C1 segment of cervical spinal cord (tissue), 14 donors: ENCODE measurements around the gene PRKAR1B.
"Not testable (repeated sequence)": the region's sequence is repeated elsewhere in the genome, so short reads cannot be mapped to it uniquely, and the experiment has no call there.

Source experiments
- DNase-seq, 14 donors: peaks; one replicate each; lab custom pipeline; 2025; lab: John Stamatoyannopoulos, UW

The PRKAR1B gene

DNA sequence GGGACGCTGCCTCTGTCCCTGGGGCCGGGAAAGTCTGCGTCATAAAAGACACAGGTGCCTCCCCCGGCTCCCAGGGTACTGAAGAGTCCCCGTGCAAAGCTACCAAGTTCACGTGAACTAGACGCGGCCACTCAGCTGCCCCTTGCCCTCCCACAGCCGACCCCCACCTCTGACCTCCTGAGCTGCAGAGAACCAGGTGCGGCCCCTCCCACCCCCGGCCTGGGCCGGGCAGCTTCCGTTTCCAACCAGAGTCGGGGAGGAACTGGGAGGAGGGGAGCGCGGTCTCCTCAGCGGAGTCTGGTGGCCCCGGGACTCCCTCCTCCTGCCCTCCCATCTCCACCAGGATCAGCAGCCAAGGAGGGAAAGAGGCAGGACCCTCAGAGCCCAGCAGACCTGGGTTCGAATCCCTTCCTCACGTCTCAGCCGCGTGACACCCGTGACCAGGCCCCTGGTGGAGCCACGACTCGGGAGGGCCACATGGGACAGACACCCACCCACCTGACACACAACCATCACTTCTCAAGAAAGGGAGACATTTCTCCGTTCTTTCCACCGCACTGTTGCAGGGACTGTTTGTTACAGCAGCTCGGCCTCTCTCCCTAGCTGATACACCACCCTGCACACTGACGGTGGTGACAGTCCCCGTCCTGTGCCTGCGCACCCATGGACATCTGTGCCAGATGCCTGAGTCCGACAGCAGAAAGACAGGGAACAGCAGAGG lies 170.1 kb downstream of the PRKAR1B start:
- DNase-seq, result no peak

GRCh38 chr7:556291-556826 lies 170.7 kb downstream of the PRKAR1B start:
- no peak for DNase-seq

- DNase-seq, result no peak
Measured at GRCh38 chr7:555551-556160, 171.4 kb downstream of the PRKAR1B start.

- DNase-seq, result no peak
Measured at GRCh38 chr7:553636-554111, 173.4 kb downstream of the PRKAR1B start.

DNA sequence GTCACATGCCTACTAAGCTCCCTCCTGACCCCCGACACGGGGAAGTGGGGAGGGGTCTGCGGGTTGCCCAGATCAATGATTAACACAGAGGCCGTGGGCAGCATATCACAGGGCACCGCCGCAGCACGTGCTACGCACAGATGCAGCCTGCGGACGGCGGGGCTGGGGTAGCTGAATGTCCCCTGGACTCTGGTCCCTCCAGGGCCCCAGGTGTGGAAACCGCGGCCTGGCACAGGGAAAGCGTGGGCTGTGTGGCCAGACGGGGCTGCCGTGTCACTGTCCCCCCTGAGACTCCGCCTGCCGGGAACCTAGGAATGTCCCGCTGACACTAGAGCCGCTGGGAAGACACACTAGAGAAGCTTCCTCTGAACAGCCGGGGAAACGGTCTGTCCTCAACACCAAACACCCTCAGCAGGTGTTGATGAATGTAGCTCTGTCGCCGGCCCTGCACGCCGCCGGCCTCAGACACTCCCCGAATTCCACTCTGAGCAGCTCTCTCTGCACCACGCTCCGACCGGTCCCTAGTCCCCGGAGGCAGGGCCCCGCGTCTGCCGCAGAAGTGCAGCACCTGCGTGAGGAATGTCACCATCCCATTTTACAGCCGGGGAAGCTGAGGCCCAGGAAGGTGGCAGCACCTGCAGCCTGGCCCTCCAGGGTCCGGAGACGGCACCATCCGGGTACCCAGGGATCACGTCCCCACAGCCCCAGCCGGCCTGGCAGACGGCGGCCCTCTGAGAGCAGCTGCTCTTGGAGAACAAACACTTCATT lies 174.0 kb downstream of the PRKAR1B start:
- no peak for DNase-seq

DNA sequence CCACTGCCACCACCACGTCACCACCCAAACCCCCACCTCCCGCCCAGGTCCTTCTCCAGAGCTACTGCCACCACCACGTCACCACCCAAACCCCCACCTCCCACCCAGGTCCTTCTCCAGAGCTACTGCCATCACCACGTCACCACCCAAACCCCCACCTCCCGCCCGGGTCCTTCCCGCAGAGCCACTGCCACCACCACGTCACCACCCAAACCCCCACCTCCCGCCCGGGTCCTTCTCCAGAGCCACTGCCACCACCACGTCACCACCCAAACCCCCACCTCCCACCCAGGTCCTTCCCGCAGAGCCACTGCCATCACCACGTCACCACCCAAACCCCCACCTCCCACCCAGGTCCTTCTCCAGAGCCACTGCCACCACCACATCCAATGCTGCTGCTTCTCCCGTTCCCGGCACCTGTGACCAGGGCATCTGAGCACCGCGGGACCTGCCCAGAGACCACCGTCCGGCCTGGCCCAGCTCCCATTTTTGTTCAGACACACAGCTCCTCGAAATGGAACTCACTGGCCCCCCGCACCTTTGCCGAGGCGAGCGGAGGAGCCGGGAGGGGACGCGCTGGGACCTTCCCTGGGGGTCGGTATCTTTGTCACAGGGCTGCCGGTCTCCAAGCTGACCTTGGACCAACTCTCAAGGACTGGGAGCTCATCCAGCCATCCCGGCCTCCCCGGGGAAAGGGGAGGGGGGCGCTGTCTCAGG lies 174.8 kb downstream of the PRKAR1B start:
- not testable (repeated sequence) for DNase-seq

DNA sequence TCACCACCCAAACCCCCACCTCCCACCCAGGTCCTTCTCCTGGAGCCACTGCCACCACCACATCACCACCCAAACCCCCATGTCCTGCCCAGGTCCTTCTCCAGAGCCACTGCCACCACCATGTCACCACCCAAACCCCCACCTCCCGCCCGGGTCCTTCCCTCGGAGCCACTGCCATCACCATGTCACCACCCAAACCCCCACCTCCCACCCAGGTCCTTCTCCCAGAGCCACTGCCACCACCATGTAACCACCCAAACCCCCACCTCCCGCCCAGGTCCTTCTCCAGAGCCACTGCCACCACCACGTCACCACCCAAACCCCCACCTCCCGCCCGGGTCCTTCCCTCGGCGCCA lies 175.5 kb downstream of the PRKAR1B start:
- DNase-seq, result not testable (repeated sequence)

- DNase-seq, result no peak
Measured at GRCh38 chr7:550881-551614, 176.0 kb downstream of the PRKAR1B start.

DNA sequence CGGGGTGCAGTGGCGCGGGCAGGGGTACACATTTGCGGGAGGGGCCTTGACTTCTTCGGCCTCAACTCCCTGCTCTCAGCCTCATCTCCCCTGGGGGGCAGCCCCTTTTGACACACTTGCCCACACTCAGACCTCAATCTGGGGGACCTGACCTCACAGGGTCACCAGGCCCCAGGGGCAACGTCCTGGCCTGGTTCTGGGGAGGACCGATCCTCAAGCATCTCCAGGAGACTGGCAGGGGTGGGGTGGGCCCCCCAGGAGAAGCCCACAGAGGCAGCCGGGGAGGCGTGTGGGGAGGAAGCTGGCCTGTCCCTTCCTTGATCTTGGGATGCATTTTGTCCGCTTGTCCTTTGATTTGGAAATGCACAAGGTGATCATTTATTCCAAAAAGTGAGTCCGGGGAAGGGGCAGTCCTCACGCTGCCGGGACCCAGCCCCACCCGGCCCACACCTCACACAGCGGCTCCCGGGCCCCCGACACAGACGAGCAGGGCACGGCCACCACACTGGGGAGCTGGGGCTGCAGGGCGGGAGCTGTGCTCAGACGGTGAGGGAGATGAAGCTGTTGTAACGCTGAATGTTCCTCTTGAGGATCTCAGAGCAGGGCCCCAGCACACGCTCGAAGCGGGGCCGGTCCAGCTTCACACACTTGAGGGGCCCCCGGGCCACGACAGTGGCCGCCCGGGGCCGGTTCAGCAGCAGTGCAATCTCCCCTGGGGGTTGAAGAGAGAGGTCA lies 177.0 kb downstream of the PRKAR1B start:
- no peak for DNase-seq

- no peak for DNase-seq
Measured at GRCh38 chr7:549066-549890, 177.8 kb downstream of the PRKAR1B start.

DNA sequence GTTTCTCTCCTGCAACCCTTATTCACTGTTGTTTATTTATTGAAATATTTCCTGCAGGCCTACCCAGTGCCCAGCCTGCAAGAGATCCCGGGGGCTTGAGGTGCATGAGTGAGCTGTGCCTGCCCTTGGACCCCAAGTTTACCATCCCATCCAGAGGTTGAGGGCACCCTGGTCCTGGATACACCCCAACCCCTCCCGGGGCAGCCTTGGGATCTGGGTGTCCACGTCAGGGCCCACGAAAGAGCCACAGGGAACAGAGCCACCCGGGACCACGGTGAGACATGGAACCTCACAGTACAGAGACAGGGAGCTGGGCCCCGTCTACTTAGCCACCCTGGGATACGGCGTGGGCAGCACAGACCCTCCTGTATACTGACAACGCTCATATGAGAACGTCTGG lies 178.7 kb downstream of the PRKAR1B start:
- no peak for DNase-seq

DNA sequence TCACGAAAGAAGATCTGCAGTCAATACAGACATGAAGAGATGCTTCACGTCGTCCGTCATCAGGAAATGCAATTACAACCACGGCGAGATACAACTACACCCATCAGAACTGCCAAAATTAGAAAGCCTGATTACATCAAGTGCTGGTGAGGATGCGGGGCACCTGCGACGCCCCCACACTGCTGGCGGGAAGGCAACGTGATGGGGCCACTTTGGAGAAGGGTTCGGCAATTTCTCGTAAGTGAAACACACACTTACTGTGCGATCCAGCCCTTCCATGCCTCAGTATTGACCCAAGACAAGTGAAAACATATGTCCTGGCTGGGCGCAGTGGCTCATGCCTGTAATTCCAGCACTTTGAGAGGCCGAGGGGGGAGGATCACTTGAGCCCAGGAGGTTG lies 181.6 kb downstream of the PRKAR1B start:
- DNase-seq, result no peak

DNA sequence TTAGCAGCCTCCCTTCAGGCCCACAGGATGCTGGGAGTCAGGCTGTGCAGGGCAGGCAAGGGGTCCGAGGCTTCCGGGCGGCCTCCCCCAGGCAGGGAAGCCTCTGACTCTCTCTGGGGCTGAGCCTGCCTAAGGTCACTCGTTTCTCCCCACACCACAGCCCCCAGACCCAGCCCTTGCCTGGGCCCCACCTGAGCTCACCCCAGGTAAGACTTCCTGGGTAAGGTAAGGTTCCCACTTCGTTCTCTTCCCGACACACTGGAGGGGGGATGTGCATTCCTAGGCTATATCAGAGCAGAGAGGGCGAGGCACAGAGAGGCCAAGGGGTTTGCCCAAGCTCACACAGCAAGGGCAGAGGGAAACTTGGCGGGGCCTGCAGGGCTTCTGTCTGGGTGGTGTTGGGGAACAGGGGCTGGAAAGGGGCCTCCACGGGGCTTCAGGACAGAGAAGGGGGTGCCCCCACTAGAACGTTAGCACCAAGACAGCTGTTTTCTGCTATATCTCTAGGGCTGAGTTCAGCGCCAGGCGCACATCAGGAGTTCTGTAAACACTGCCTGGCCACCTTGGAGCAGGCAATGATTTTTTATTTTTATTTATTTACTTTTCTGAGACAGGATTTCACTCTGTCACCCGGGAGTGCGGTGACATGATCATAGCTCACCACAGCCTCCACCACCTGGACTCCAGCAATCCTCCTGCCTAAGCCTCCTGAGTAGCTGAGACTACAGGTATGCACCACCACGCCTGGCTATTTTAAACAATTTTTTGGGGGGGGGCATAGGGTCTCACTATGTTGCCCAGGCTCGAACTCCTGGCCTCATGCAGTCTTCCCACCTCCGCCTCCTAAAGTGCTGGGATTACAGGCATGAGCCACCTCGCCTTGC lies 182.5 kb downstream of the PRKAR1B start:
- no peak for DNase-seq

GRCh38 chr7:543501-544337 lies 183.4 kb downstream of the PRKAR1B start:
- DNase-seq, result no peak

GRCh38 chr7:542713-543500 lies 184.2 kb downstream of the PRKAR1B start:
- DNase-seq, result no peak

DNA sequence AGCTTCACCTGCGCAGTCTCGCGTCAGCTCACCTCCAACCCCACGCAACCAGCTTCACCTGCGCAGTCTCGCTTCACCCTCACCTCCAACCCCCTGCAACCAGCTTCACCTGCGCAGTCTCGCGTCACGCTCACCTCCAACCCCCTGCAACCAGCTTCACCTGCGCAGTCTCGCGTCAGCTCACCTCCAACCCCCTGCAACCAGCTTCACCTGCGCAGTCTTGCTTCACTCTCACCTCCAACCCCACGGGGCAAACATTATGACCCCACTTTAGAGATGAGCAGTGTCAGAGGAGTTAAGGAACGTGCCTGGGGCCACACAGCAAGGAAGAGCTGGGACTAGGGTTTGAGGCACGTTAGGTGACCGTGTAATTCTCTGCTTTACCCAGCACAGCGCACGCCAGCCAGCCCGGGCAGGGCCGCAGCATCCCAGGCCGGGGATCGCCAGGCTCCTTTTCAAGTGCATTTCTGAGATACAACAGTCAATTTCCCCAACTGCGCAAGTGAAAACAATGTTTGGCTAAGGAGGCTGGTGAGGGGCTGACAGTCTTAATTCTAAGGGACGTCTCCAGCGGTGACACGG lies 184.9 kb downstream of the PRKAR1B start:
- no peak for DNase-seq
